Stimulated activated CD8-positive, alpha-beta memory T cell treated with anti-CD3 and anti-CD28 coated beads, Interleukin-4, amount 100 ng/mL, for 1 hour (primary cell): Measurements from ENCODE around the gene TANC1.
A peak's percentile ranks its signal among the peaks of the same experiment; 100 is the strongest.

ENCODE experiments used
- DNase-seq, 2 donors: peaks; one replicate each; pipeline ENCODE4 v3.0.0-alpha.2; 2020; ENCODE audit warnings: low read depth in 2 of 2, low spot score in 1 of 2

Gene TANC1

DNA sequence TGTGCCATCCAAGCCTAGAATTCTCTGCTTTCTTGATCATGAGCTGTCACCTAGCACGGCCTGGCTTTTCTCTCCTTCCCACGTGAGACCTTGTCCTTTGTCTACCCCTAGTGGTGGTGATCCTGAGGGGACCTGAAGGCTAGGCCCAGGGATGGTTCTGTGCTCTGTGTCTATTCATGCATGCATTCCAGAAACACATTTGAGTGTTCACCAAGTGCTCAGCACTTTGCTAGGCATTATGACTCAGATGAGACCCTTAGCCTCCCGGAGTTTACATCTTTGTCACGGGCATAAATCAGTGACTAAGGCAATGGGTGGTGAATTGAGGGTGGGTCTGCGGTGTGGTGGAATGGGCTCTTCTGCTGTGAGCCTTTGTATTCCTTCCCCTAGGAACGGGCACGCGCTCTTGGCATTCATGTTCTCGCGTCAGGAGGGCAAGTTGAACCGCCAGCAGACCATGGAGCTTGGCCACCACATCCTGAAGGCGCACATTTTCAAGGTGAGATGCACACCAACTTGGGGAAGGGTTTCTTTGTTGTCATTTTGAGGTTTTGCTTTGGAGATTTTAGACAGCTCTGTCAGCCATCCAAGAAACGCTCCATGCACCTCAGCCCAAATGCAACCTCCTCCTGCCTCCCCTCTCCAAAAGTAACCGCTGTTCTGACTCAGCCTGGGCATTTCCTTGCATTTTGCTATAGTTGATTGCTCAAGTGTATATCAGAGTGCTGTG lies 217.1 kb downstream of the TANC1 start:
- DNase-seq, result no peak

DNA sequence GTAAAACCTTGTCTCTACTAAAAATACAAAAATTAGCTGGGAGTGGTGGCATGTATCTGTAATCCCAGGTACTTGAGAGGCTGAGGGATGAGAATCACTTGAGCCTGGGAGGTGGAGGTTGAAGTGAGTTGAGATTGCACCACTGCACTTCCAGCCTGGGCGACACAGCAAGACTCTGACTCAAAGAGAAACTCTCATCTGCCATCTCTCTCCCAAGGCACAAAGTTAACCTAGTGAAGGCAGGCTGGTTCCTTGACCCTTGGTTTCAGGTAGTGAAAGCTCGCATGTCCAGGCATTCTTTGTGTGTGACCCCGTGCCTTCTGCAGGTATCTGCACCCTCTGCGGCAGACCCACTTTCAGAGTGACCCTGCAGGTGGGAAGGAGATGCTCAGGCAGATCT lies 218.0 kb downstream of the TANC1 start:
- DNase-seq, result no peak

DNA sequence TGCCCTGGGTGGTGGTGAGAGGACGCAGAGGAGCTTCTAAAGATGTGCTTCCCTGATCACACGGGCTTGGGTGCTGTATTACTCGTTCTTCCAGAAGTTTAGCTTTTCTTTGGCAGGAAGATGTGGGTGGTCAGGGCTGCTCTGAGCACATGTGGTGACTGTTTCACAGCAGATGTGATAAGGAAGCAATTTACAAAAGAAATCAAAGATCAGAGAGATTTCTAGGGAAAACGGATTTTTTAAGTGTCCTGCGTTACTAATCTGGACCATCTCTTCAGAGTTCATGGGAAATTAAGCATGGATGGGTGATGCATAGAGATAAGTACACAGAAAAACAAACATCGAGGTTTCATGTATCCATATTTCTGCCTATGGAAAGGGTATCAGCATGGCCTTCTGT lies 218.7 kb downstream of the TANC1 start:
- DNase-seq, result no peak

DNA sequence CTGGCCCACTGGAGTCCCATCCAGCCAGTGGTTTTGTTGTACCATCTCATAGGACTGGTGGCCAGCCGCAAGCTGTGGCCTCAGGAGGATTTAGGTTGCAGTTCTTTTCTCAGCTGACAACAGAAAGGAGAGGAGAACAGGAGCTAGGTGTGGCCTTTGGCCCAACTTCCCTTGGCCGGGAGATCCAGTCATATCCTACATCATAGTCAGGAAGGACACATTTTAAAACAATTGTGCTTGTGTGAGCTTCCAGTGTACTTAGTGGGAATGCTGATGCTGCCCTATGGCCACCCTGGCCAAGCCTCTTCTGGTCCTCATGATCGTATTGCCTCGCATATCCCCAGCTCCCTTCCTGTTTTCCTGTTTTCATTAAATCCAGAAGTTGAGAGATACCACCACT lies 220.0 kb downstream of the TANC1 start:
- no peak for DNase-seq

DNA sequence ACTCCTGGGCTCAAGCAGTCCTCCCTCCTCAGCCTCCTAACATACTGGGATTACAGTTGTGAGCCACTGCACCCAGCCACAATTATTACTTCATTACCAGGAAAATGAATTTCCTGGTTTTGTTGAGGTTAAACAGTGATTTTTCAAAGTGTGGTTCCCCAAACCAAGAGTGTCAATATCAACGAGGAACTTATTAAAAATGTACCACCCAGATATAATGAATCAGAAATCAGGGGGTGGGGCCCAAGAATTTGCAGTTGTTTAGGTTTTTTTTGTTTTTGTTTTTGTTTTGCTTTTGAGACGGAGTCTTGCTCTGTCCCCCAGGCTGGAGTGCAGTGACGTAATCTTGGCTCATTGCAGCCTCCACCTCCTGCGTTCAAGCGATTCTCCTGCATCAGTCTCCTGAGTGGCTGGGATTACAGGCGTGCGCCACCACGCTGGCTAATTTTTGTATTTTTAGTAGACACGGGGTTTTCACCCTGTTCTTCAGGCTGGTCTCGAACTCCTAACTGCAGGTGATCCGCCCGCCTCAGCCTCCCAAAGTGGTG lies 224.0 kb downstream of the TANC1 start:
- no peak for DNase-seq

DNA sequence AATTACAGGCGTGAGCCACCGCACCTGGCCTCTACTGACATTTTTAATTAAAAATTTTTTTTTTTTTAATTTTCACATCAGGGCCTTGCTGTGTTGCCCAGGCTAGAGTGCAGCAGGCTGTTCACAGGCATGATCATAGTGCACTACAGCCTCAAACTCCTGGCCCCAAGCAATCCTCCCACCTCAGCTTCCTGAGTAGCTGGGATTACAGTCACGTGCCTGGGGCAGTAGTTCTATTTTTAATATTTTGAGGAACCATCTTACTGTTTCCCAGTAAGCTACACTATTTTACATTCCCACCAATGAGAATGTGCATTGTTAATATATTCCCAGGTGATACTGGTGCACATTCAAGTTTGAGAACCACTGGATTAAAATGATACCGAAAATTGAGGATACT lies 225.4 kb downstream of the TANC1 start:
- no peak for DNase-seq

DNA sequence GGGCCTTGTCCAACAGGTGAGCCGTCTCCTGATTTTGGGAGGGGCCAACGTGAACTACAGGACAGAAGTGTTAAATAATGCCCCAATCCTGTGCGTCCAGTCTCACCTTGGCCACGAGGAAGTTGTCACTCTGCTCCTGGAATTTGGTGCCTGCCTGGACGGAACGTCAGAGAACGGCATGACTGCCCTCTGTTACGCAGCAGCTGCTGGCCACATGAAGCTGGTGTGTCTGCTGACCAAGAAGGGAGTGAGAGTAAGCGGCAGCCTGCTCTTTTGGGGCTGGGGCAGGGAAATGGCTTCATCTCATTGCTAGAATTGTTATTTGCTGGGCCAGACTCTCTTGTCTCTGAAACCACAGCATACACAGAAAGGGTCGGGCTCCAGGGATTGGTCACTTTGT lies 225.8 kb downstream of the TANC1 start:
- no peak for DNase-seq

DNA sequence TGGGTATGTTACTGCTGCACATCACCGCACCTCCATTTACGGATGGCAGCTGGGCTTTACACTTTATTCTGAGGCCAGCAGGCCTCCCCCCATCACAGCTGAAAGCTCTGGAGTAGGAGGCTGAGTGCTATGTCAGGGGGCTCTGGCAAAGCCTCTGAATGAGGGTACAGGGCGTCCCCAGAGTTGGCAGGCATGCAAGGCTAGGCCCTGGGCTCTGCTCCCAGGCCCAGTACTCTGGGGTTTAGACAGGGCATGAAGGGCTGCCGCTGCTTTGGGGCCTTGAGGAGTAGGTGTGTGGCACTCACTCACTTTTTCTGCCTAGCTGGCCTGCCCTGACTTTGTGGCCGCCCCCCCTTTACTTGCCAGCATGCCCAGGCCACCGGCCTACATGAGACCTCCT lies 227.3 kb downstream of the TANC1 start:
- DNase-seq, result no peak

DNA sequence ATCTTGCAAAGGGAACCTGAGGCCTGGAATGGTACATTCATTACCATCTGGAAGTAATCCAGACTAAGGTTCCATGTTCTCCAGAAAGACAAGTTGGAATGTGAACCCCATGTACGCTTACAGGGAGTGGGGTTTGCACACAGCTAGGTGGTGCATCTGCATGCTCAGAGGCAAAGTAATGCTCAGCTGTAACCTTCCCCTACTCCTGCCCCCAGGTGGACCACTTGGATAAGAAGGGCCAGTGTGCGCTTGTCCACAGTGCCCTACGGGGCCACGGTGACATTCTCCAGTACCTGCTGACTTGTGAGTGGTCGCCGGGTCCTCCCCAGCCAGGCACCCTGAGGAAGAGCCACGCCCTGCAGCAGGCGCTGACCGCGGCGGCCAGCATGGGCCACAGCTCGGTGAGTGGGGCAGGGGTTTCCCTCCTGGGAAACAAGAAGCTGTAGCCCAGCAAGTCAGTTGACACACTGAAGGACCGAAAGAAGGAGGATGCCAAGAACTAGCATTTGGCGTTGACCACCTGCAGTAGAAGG lies 228.0 kb downstream of the TANC1 start:
- DNase-seq, result no peak

DNA sequence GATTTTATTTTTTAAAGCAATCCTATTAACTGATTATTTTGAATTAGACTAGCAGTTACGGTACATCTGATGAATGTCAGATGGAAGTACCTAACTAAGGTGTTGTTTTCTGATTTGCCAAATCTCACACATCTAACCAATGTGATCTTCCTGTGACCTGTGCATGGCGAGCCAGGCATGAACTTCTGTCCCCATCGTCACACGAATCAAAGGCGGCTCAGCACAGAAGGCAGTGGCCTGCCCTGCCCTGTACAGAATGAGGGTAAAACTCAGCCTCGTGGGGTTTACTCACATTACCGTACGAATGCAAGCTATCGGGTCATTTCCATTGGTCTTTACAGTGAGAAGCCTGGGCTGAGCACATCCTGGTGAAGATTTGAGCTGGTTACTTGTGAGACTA lies 230.8 kb downstream of the TANC1 start:
- DNase-seq, result no peak

DNA sequence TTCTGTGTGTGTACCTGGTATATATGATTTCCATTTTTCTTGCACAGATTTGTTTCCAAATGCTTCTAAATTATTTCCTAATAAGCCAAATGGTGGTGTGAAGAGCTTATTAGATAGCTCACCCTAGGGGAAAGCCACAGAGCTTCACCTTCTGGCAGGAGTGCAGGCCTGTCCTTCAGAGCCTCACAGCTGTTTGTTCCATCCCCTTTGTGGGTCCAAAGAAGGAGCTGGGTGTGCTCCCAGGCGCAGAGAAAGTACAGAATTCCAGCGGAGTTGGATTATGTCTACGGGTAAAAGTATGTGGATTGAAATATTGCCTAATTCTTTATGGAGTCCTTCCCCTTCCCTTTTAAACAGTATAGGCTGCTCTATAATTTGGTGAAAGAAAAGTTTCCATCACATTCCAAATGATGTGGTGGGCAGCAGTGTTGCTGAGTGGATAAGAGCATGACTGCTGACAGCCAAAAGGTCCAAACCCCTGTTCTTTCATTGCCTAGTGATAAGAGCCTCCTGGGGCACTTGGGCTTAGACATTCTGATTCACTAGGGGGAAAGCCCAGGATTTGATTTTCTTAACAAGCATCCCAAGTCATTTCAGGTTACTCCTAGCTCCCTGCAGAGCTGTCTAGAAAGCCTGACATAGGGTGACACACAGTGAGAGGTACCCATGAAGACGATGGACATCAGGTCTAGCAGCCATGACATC lies 231.5 kb downstream of the TANC1 start:
- DNase-seq, result no peak

DNA sequence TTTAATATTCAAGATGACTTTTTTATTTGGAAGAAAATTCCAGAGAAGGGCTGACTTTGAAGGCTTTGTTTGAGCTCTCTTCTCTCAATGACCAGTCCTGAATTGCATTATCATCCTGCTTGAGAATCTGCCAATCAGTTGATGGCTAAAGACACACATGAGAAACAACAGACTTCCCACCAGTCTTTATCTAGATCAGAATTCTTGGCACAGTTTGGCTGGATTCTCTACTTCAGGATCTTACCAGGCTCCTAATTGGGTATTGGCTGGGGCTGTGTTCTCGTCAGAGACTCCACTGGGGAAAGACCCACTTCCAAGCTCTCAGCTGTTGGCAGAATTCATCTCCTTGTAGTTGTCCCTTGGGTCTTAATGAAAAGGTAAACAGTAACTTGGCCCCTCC lies 232.1 kb downstream of the TANC1 start:
- DNase-seq, result no peak

DNA sequence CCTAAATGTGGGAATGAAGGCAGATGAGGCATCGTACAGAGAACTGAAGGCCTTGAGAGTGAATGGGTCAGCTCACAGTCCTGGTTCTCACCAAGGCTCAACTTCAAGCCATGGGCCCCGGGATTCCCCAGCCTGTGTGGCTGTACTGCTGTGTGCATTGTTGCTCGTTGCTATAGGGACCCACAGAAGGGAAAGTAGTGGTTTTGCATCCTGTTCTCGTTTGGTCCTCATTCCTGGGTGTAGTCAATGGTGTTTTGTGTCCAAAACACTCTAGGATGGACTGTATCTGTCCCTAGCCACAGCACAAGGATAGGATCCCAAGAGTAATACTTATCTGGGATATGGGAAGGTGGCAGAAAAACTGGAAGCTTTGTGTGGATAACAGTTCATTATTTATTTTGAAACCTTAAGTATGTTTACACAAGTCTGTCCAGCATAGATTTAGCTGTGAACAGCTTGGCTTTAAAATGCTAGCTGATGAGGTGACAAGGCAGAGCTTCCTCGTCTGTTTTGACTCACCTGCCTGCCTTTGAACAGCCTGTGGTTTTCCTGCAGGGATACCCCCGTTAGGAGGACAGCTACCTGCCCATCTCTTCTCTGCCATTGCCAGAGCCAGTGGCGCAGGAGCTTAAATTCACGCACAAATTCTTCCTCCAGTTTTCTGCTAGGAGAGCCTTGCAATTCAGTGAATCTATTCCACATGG lies 233.1 kb downstream of the TANC1 start:
- no peak for DNase-seq

DNA sequence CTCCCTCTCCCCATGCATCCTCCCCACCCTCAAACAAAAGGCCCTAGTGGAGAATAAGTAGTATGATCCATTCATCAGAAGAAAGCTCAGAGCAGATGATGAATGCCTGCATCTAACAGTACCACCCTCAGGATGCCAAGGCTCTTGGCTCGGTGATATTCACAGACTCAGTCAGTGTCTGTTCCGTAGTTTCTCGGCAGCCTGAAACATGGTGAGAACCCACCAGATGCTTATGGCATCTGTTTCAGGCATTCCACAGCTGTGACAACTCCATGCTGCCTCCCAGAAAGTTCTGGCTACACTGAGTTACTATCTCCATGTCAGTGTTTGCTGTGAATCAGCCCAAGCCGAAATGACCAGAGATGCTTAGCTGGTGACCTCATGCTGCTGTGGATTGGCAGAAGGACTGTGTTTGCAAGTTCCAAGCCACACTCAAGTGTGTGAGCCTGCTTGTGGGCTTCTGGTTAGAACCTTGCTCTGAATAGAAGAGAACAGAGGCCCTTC lies 234.2 kb downstream of the TANC1 start:
- DNase-seq, result no peak

DNA sequence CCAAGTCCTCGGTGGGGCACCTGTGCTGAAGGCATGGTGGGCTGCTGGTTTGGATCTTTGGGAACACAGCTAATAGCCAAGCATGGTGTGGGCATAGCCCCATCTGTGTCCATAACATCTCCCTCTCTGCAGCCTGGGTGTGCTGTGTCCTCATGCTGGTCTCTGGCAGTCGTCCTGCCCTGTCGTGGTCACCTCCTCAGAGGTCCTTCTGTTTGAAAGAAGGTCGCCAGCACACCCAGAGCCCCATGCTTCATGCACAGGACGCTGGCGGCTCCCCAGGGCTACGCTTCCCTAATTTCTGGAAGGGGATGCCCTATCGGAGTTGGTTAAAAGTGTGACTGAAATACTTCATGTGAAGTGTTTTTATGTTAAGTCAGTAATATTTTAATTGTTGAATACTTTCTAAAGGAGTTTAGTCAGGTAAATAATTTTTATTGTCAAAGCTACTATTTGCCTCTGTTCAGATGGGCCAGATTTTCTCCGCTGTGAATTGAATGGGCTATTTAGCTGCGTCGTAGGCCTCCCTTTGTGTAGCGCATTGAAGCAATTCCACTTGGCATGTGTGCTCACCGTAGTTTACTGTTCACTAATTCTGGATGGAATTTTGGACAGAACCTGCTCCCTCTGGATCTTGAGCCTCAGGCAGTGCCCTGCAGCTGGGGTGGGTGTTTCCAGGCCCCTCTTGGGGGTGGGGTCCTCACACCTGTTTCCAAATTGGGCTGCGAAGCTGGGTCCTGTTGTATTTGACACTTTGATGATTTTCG lies 236.1 kb downstream of the TANC1 start:
- no peak for DNase-seq

DNA sequence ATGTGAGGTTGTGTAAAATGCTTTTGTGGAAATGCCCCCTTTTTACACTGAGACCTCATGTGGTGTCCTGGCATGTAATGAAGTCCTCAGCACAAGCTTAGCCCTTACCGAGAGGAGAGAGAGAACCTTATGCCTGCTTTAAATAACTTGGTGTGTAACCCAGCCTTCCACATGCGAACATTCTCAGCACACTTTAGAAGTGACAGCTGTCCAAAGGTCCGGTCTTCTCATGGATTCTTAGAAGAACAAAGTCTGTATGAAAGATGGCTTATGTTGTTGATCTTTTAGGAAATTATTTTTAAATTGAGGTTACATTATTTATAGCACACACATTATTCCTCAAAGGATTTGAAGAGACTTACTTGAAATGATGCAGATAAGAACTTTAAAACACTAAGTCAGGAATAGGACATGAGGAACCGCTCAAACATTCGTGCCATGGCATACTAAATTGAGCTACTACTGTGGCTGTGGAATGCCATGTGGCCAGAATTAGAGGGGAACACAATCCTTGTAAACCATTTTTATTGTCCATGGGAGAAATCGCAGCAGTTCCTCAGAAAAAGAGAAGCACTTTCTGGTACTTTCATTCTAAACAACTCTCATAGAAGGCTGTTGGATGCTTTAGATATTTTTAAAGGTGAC lies 238.4 kb downstream of the TANC1 start:
- DNase-seq, result no peak

DNA sequence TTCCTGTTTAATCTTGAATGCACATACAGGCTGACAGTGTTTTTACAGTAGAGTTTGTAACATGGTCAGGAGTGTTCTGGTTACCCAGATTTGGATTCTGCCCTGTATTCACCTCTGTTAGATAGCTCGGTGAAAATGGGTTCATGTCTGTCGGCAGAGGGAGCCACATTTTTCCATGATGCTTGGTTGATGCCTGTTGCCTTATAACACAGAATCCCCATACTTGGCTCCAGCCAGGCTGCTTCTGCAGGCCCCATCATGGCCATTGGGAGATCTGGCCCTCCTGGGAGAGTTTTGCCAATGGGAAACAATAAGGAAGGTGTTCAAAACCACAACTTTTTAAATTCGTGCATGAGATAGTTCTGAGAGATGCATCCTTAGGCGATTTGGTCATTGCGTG lies 240.0 kb downstream of the TANC1 start:
- DNase-seq, result no peak

DNA sequence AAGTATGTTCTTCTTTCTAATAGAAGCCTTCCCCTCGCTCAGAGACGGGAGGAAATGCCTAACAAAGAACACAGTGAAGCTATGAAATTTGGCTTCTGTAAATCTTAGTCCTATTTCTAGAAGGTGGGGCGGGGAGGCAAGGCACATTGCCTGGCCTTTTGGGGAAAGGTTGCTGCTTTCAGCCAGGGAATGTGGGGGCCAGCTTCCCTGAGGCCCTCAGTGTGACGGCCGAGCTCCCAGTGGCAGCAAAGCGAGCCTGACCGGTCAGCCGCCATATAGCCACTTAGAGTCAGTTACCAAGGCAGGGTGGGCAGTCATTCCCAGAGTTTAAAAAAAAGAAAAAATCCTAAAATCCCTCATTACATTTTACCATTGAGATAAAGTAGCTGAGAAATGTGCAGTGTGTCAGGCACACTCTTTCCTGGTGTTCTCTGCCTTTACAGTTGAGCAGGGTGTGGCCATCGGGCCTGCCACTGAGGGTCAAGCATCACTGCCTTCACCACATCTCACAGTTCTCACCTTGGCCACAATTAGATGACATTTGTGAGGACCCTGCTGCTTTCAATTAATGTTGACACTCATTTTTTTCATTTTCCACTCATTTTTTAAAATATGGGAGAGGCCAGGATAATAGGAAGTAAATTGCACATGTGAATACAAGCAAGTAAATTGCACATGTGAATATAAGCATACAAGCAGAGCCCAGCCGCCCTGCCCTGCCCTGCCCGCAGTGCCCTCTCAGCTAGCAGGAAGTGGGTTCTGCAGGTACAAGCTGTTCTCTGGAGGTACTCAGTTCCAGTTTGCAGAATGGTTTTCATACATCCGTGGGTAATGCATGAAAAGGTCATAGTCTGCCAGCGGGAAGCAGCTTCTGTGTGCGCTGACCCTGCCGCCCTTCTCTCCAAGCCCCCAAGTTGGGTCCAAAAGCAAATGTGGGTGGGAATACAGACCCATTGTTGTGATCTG lies 241.2 kb downstream of the TANC1 start:
- DNase-seq, result peak in 1 of 2 donors; percentile 12
